K562 (cell line): ENCODE results near the gene ZSCAN26. TPM values are rescaled to one million over a fixed set of nuclear protein-coding genes. Genes with fewer than 3 reads are reported as not detected.

Experiments used
- C11orf30 ChIP-seq: fragments of 450-650 bp; IDR thresholded peaks from 2 replicates; pipeline ENCODE4 v1.6.1; 2016; ENCODE audit warnings: low read depth, mild to moderate bottlenecking
- CEBPZ ChIP-seq: fragments of 150-350 bp; IDR thresholded peaks from 2 replicates; pipeline ENCODE4 v1.6.1; 2014; ENCODE audit warnings: low read depth, mild to moderate bottlenecking, low read length, borderline replicate concordance
- HNRNPLL ChIP-seq: fragments of 200-400 bp; formaldehyde crosslinking; IDR thresholded peaks from 2 replicates; pipeline ENCODE4 v1.6.1; 2017; ENCODE audit warnings: low read length, low read depth, mild to moderate bottlenecking; ENCODE audit not compliant: poor library complexity, severe bottlenecking
- MED1 ChIP-seq: sonication (generic); formaldehyde crosslinking; IDR thresholded peaks from 2 replicates; pipeline ENCODE4 v1.8.1; 2023; ENCODE audit warnings: missing genetic modification reagents, borderline replicate concordance
- NFXL1 ChIP-seq: fragments of 450-650 bp; formaldehyde crosslinking; IDR thresholded peaks from 2 replicates; pipeline ENCODE4 v1.4.0; 2021; ENCODE audit warnings: mild to moderate bottlenecking
- RBBP5 ChIP-seq: fragments of 200-600 bp; sonication (generic); IDR thresholded peaks from 2 replicates; pipeline ENCODE4 v1.6.1; 2012; ENCODE audit warnings: borderline replicate concordance, mild to moderate bottlenecking, low read length, control low read depth, inconsistent platforms; ENCODE audit not compliant: insufficient read depth, poor library complexity, severe bottlenecking
- RBM15 ChIP-seq: fragments of 200-400 bp; formaldehyde crosslinking; IDR thresholded peaks from 2 replicates; pipeline ENCODE4 v1.6.1; 2018; ENCODE audit warnings: mild to moderate bottlenecking, low read length, moderate library complexity; ENCODE audit not compliant: insufficient read depth
- SMARCC2 ChIP-seq: fragments of 450-650 bp; IDR thresholded peaks from 2 replicates; pipeline ENCODE4 v1.6.1; 2017; ENCODE audit warnings: antibody characterized with exemption, moderate library complexity, mild to moderate bottlenecking, low read depth
- THAP12 ChIP-seq: fragments of 250-450 bp; sonication (Bioruptor Pico); IDR thresholded peaks from 2 replicates; pipeline ENCODE4 v1.9.0; 2021; ENCODE audit warnings: mild to moderate bottlenecking, inconsistent platforms
- ZFP91 ChIP-seq: sonication (generic); formaldehyde crosslinking; IDR thresholded peaks from 2 replicates; pipeline ENCODE4 v1.8.0; 2022; ENCODE audit warnings: mild to moderate bottlenecking, missing genetic modification reagents
- ZNF217 ChIP-seq: sonication (generic); formaldehyde crosslinking; IDR thresholded peaks from 2 replicates; pipeline ENCODE4 v1.8.0; 2022; ENCODE audit warnings: mild to moderate bottlenecking, missing genetic modification reagents
- polyA plus RNA-seq, 8 experiments: library from polyadenylated mRNA; depleted of rRNA in 4 of 8; stranded (reverse) in 5 of 8; unstranded in 3 of 8; fragments of >200 nt; fragmentation: Nextera tagmentation in 2 of 8; fragmentation: Illumina TruSeq in 1 of 8; extraction: Ambion mirVana in 2 of 8; extraction: Trizol in 1 of 8; gene quantifications; 2 replicates each; pipeline versions ENCODE4 v1.2.1 to v1.2.3, GENCODE V29; 2011 to 2014; ENCODE audit warnings: inconsistent platforms in 1 of 8, missing spikeins in 1 of 8
- total RNA-seq, 7 experiments: library from RNA; depleted of rRNA in 6 of 7; stranded (reverse); fragments of >200 nt in 6 of 7; fragmentation: Illumina TruSeq in 2 of 7; extraction: Trizol in 2 of 7; gene quantifications; 2 replicates each; pipeline versions ENCODE4 v1.2.1 to v1.2.3, GENCODE V29; 2011 to 2021; ENCODE audit warnings: low replicate concordance in 1 of 7
- TF ChIP-seq, protein P1 (sequence below): sonication (generic); formaldehyde crosslinking; IDR thresholded peaks from 2 replicates; pipeline ENCODE4 v1.8.0; 2022; ENCODE audit warnings: missing genetic modification reagents, mild to moderate bottlenecking, borderline replicate concordance
- TF ChIP-seq, protein P2 (sequence below): fragments of 150-350 bp; conservative IDR thresholded peaks from 2 replicates; pipeline ENCODE4 v1.6.1; 2014; ENCODE audit warnings: low read length

ZSCAN26 gene
- total and polyA plus RNA-seq, 9 of the 15 experiments (the other 6 are each of a cell fraction or from before 2014, with no cell fraction given): 5.9 to 14.2 (median 10.5) TPM

- TF ChIP-seq MED1 (CRISPR knock-in tag) (no peak), THAP12 (peak; percentile 98), C11orf30 (0 out of 2 replicates have a peak, but pooled peaks have one; percentile 27), SMARCC2 (no peak), ZFP91 (CRISPR knock-in tag) (no peak), NFXL1 (CRISPR knock-in tag) (no peak), HNRNPLL (peak; percentile 95), ZNF217 (CRISPR knock-in tag) (no peak), RBBP5 (peak; percentile 95), CEBPZ (no peak), RBM15 (no peak)
- TF ChIP-seq, protein P1, sequence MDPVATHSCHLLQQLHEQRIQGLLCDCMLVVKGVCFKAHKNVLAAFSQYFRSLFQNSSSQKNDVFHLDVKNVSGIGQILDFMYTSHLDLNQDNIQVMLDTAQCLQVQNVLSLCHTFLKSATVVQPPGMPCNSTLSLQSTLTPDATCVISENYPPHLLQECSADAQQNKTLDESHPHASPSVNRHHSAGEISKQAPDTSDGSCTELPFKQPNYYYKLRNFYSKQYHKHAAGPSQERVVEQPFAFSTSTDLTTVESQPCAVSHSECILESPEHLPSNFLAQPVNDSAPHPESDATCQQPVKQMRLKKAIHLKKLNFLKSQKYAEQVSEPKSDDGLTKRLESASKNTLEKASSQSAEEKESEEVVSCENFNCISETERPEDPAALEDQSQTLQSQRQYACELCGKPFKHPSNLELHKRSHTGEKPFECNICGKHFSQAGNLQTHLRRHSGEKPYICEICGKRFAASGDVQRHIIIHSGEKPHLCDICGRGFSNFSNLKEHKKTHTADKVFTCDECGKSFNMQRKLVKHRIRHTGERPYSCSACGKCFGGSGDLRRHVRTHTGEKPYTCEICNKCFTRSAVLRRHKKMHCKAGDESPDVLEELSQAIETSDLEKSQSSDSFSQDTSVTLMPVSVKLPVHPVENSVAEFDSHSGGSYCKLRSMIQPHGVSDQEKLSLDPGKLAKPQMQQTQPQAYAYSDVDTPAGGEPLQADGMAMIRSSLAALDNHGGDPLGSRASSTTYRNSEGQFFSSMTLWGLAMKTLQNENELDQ: no peak
- TF ChIP-seq, protein P2, sequence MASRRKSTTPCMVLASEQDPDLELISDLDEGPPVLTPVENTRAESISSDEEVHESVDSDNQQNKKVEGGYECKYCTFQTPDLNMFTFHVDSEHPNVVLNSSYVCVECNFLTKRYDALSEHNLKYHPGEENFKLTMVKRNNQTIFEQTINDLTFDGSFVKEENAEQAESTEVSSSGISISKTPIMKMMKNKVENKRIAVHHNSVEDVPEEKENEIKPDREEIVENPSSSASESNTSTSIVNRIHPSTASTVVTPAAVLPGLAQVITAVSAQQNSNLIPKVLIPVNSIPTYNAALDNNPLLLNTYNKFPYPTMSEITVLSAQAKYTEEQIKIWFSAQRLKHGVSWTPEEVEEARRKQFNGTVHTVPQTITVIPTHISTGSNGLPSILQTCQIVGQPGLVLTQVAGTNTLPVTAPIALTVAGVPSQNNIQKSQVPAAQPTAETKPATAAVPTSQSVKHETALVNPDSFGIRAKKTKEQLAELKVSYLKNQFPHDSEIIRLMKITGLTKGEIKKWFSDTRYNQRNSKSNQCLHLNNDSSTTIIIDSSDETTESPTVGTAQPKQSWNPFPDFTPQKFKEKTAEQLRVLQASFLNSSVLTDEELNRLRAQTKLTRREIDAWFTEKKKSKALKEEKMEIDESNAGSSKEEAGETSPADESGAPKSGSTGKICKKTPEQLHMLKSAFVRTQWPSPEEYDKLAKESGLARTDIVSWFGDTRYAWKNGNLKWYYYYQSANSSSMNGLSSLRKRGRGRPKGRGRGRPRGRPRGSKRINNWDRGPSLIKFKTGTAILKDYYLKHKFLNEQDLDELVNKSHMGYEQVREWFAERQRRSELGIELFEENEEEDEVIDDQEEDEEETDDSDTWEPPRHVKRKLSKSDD: no peak
Measured at GRCh38 chr6:28281288-28282064, 14.5 kb downstream of the ZSCAN26 start, which contains the start of gene PGBD1 (continued).
